ENCODE measurements around the gene RGMA.

DNA sequence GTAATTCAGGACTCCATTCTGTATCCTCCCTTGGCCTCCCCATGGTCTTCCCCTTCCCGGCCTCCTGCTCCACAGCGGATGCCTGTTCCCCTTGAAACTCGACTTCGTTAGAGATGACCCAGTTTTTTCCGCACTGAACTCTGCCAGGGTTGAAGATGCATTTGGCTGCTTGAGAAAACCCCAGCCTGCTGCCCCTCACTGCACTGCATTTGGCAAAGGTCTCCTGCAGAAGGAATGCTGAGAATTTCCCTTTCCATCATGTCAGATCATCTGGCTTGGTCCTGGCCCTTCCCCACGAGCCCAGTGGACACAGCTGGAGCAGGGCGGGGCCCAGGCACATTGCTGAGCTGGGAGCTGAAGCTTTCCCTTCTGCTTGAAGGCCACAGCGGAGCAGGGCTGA is 37.6 kb upstream of the RGMA start:
- TF ChIP-seq, protein P1, sequence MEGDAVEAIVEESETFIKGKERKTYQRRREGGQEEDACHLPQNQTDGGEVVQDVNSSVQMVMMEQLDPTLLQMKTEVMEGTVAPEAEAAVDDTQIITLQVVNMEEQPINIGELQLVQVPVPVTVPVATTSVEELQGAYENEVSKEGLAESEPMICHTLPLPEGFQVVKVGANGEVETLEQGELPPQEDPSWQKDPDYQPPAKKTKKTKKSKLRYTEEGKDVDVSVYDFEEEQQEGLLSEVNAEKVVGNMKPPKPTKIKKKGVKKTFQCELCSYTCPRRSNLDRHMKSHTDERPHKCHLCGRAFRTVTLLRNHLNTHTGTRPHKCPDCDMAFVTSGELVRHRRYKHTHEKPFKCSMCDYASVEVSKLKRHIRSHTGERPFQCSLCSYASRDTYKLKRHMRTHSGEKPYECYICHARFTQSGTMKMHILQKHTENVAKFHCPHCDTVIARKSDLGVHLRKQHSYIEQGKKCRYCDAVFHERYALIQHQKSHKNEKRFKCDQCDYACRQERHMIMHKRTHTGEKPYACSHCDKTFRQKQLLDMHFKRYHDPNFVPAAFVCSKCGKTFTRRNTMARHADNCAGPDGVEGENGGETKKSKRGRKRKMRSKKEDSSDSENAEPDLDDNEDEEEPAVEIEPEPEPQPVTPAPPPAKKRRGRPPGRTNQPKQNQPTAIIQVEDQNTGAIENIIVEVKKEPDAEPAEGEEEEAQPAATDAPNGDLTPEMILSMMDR (IDR thresholded peaks at IDR 0.05) = no peak
- no peak for TF ChIP-seq POLR2A (IDR thresholded peaks at IDR 0.05)
- peak in 1 of 2 donors; percentile 57 for TF ChIP-seq EP300 (IDR thresholded peaks at IDR 0.05)

All from tibial nerve (tissue), 4 donors.